ENCODE data around the gene LPP.

Gene LPP

GRCh38 chr3:188390775-188391443 is 237.0 kb downstream of the LPP start:
- Histone ChIP-seq H3K36me3 (ENCODE audit: control insufficient read depth, insufficient read depth, low read length) (no peaks in the 10 kb centered on the region), H3K18ac (ENCODE audit: low read length) (no peak overlapping the region), H2BK15ac (replicated peaks; ENCODE audit: low read depth) (no peak overlapping the region), H3K4me3 (ENCODE audit: low read length) (no peak overlapping the region), H4K5ac (ENCODE audit: low read length) (no peak overlapping the region), H2BK120ac (ENCODE audit: low read depth, low read length) (no peak overlapping the region), H3K56ac (ENCODE audit: low read length) (no peak overlapping the region), H3K9ac (ENCODE audit: low read length) (no peak overlapping the region), H3K4me2 (ENCODE audit: low read length) (no peak overlapping the region), H3K79me1 (ENCODE audit: low read length) (no peaks in the 10 kb centered on the region), H3K27me3 (ENCODE audit: insufficient read depth, low read length, poor library complexity) (no peaks in the 10 kb centered on the region), H3K4ac (ENCODE audit: low read depth, low read length) (no peak overlapping the region), H4K8ac (ENCODE audit: low read depth, low read length) (no peak overlapping the region), H3K79me2 (ENCODE audit: control insufficient read depth, insufficient read depth, low read length) (no peaks in the 10 kb centered on the region), H3K27ac (ENCODE audit: low read depth, low read length) (no peak overlapping the region), H3K23ac (ENCODE audit: low read length) (no peak overlapping the region), H3K4me1 (ENCODE audit: control insufficient read depth, low read depth, low read length) (no peaks in the 10 kb centered on the region), H2AK5ac (ENCODE audit: low read length) (no peak overlapping the region), H2BK5ac (ENCODE audit: low read length) (no peak overlapping the region)
- WGBS (ENCODE audit: extremely low coverage, insufficient coverage, low lambda C conversion rate) = no CpG with 5 or more reads among the region's 8 CpGs
- DNase-seq = peak; percentile 21

- H2BK5ac ChIP-seq (ENCODE audit: low read length) = no peak overlapping the region
- H3K36me3 ChIP-seq (ENCODE audit: control insufficient read depth, insufficient read depth, low read length) = no peaks in the 10 kb centered on the region
- no peaks in the 10 kb centered on the region for H3K79me2 ChIP-seq (ENCODE audit: control insufficient read depth, insufficient read depth, low read length)
- no peak overlapping the region for H2BK15ac ChIP-seq (replicated peaks; ENCODE audit: low read depth)
- H4K5ac ChIP-seq (ENCODE audit: low read length) = no peak overlapping the region
- H3K18ac ChIP-seq (ENCODE audit: low read length) = no peak overlapping the region
- WGBS (ENCODE audit: extremely low coverage, insufficient coverage, low lambda C conversion rate) = no CpG with 5 or more reads among the region's 2 CpGs
- no peaks in the 10 kb centered on the region for H3K27me3 ChIP-seq (ENCODE audit: insufficient read depth, low read length, poor library complexity)
- H3K9ac ChIP-seq (ENCODE audit: low read length) = no peak overlapping the region
- no peak overlapping the region for H3K4me3 ChIP-seq (ENCODE audit: low read length)
- H3K79me1 ChIP-seq (ENCODE audit: low read length) = no peaks in the 10 kb centered on the region
- no peak overlapping the region for H3K27ac ChIP-seq (ENCODE audit: low read depth, low read length)
- H2AK5ac ChIP-seq (ENCODE audit: low read length) = no peak overlapping the region
- H3K23ac ChIP-seq (ENCODE audit: low read length) = no peak overlapping the region
- no peak for DNase-seq
- no peak overlapping the region for H3K4me2 ChIP-seq (ENCODE audit: low read length)
- no peak overlapping the region for H3K4ac ChIP-seq (ENCODE audit: low read depth, low read length)
- H2BK120ac ChIP-seq (ENCODE audit: low read depth, low read length) = no peak overlapping the region
- H3K4me1 ChIP-seq (ENCODE audit: control insufficient read depth, low read depth, low read length) = no peaks in the 10 kb centered on the region
- no peak overlapping the region for H4K8ac ChIP-seq (ENCODE audit: low read depth, low read length)
- H3K56ac ChIP-seq (ENCODE audit: low read length) = no peak overlapping the region
These were observed 237.6 kb downstream of the LPP start for GRCh38 chr3:188391592-188391991.

- Histone ChIP-seq H2BK15ac (replicated peaks; ENCODE audit: low read depth) (no peak overlapping the region), H3K4me2 (ENCODE audit: low read length) (no peak overlapping the region), H3K56ac (ENCODE audit: low read length) (no peak overlapping the region), H4K5ac (ENCODE audit: low read length) (no peak overlapping the region), H3K36me3 (ENCODE audit: control insufficient read depth, insufficient read depth, low read length) (no peaks in the 10 kb centered on the region), H3K27me3 (ENCODE audit: insufficient read depth, low read length, poor library complexity) (no peaks in the 10 kb centered on the region), H3K4me1 (ENCODE audit: control insufficient read depth, low read depth, low read length) (no peaks in the 10 kb centered on the region), H3K4ac (ENCODE audit: low read depth, low read length) (no peak overlapping the region), H3K79me2 (ENCODE audit: control insufficient read depth, insufficient read depth, low read length) (no peaks in the 10 kb centered on the region), H3K4me3 (ENCODE audit: low read length) (no peak overlapping the region), H3K27ac (ENCODE audit: low read depth, low read length) (no peak overlapping the region), H2BK5ac (ENCODE audit: low read length) (no peak overlapping the region), H2AK5ac (ENCODE audit: low read length) (no peak overlapping the region), H2BK120ac (ENCODE audit: low read depth, low read length) (no peak overlapping the region), H3K9ac (ENCODE audit: low read length) (no peak overlapping the region), H3K79me1 (ENCODE audit: low read length) (no peaks in the 10 kb centered on the region), H4K8ac (ENCODE audit: low read depth, low read length) (no peak overlapping the region), H3K18ac (ENCODE audit: low read length) (no peak overlapping the region), H3K23ac (ENCODE audit: low read length) (no peak overlapping the region)
- WGBS (ENCODE audit: extremely low coverage, insufficient coverage, low lambda C conversion rate) = no CpG with 5 or more reads among the region's 4 CpGs
- DNase-seq = no peak
These were observed 238.1 kb downstream of the LPP start for GRCh38 chr3:188392076-188392475.

- H2BK5ac ChIP-seq (ENCODE audit: low read length) = no peak overlapping the region
These were observed 240.7 kb downstream of the LPP start for GRCh38 chr3:188394623-188395022.

GRCh38 chr3:188396251-188396650 is 242.3 kb downstream of the LPP start:
- Histone ChIP-seq H3K36me3 (ENCODE audit: control insufficient read depth, insufficient read depth, low read length) (no peaks in the 10 kb centered on the region), H3K27ac (ENCODE audit: low read depth, low read length) (no peak overlapping the region), H3K27me3 (ENCODE audit: insufficient read depth, low read length, poor library complexity) (no peaks in the 10 kb centered on the region), H2BK120ac (ENCODE audit: low read depth, low read length) (no peak overlapping the region), H3K79me2 (ENCODE audit: control insufficient read depth, insufficient read depth, low read length) (no peaks in the 10 kb centered on the region), H2AK5ac (ENCODE audit: low read length) (no peak overlapping the region), H3K4me1 (ENCODE audit: control insufficient read depth, low read depth, low read length) (no peaks in the 10 kb centered on the region), H3K18ac (ENCODE audit: low read length) (no peak overlapping the region), H4K5ac (ENCODE audit: low read length) (no peak overlapping the region), H3K9ac (ENCODE audit: low read length) (no peak overlapping the region), H3K56ac (ENCODE audit: low read length) (no peak overlapping the region), H3K4me2 (ENCODE audit: low read length) (no peak overlapping the region), H3K23ac (ENCODE audit: low read length) (no peak overlapping the region), H2BK5ac (ENCODE audit: low read length) (no peak overlapping the region), H3K4ac (ENCODE audit: low read depth, low read length) (no peak overlapping the region), H2BK15ac (replicated peaks; ENCODE audit: low read depth) (no peak overlapping the region), H3K4me3 (ENCODE audit: low read length) (no peak overlapping the region), H3K79me1 (ENCODE audit: low read length) (peaks cover 1% of the 10 kb centered on the region), H4K8ac (ENCODE audit: low read depth, low read length) (no peak overlapping the region)
- DNase-seq = no peak
- no CpG with 5 or more reads among the region's 2 CpGs for WGBS (ENCODE audit: extremely low coverage, insufficient coverage, low lambda C conversion rate)

More at GRCh38 chr3:188394623-188395022, 240.7 kb downstream of the LPP start:
- no peak overlapping the region for H3K23ac ChIP-seq (ENCODE audit: low read length)
- H3K4me2 ChIP-seq (ENCODE audit: low read length) = no peak overlapping the region
- no peak overlapping the region for H2BK120ac ChIP-seq (ENCODE audit: low read depth, low read length)
- no CpG with 5 or more reads among the region's 1 CpG for WGBS (ENCODE audit: extremely low coverage, insufficient coverage, low lambda C conversion rate)
- H2AK5ac ChIP-seq (ENCODE audit: low read length) = no peak overlapping the region
- no peak for DNase-seq
- no peak overlapping the region for H3K56ac ChIP-seq (ENCODE audit: low read length)
- H3K4me3 ChIP-seq (ENCODE audit: low read length) = no peak overlapping the region
- H2BK15ac ChIP-seq (replicated peaks; ENCODE audit: low read depth) = no peak overlapping the region
- H3K36me3 ChIP-seq (ENCODE audit: control insufficient read depth, insufficient read depth, low read length) = no peaks in the 10 kb centered on the region
- H3K27ac ChIP-seq (ENCODE audit: low read depth, low read length) = no peak overlapping the region
- H3K27me3 ChIP-seq (ENCODE audit: insufficient read depth, low read length, poor library complexity) = no peaks in the 10 kb centered on the region
- no peaks in the 10 kb centered on the region for H3K79me2 ChIP-seq (ENCODE audit: control insufficient read depth, insufficient read depth, low read length)
- no peak overlapping the region for H3K9ac ChIP-seq (ENCODE audit: low read length)
- H3K79me1 ChIP-seq (ENCODE audit: low read length) = peaks cover 1% of the 10 kb centered on the region
- H3K4ac ChIP-seq (ENCODE audit: low read depth, low read length) = no peak overlapping the region
- H3K4me1 ChIP-seq (ENCODE audit: control insufficient read depth, low read depth, low read length) = no peaks in the 10 kb centered on the region
- H4K8ac ChIP-seq (ENCODE audit: low read depth, low read length) = no peak overlapping the region
- no peak overlapping the region for H3K18ac ChIP-seq (ENCODE audit: low read length)
- no peak overlapping the region for H4K5ac ChIP-seq (ENCODE audit: low read length)

- Histone ChIP-seq H3K4me1 (ENCODE audit: control insufficient read depth, low read depth, low read length) (no peaks in the 10 kb centered on the region), H4K5ac (ENCODE audit: low read length) (no peak overlapping the region), H3K27ac (ENCODE audit: low read depth, low read length) (no peak overlapping the region), H3K79me1 (ENCODE audit: low read length) (peaks cover 1% of the 10 kb centered on the region), H3K4me2 (ENCODE audit: low read length) (no peak overlapping the region), H2BK120ac (ENCODE audit: low read depth, low read length) (peak overlapping the region; percentile 38), H2BK5ac (ENCODE audit: low read length) (no peak overlapping the region), H3K4ac (ENCODE audit: low read depth, low read length) (no peak overlapping the region), H3K9ac (ENCODE audit: low read length) (no peak overlapping the region), H3K4me3 (ENCODE audit: low read length) (no peak overlapping the region), H3K27me3 (ENCODE audit: insufficient read depth, low read length, poor library complexity) (no peaks in the 10 kb centered on the region), H4K8ac (ENCODE audit: low read depth, low read length) (no peak overlapping the region), H2BK15ac (replicated peaks; ENCODE audit: low read depth) (no peak overlapping the region), H3K36me3 (ENCODE audit: control insufficient read depth, insufficient read depth, low read length) (no peaks in the 10 kb centered on the region), H3K18ac (ENCODE audit: low read length) (no peak overlapping the region), H3K79me2 (ENCODE audit: control insufficient read depth, insufficient read depth, low read length) (no peaks in the 10 kb centered on the region), H2AK5ac (ENCODE audit: low read length) (no peak overlapping the region), H3K23ac (ENCODE audit: low read length) (no peak overlapping the region), H3K56ac (ENCODE audit: low read length) (no peak overlapping the region)
- DNase-seq = no peak
- WGBS (ENCODE audit: extremely low coverage, insufficient coverage, low lambda C conversion rate) = no CpG with 5 or more reads among the region's 3 CpGs
These were observed 242.9 kb downstream of the LPP start for GRCh38 chr3:188396900-188397299.
